Chondrocyte (in vitro differentiated cells): ENCODE measurements around the gene FASN. TPM values are rescaled to one million over a fixed set of nuclear protein-coding genes. Genes with fewer than 3 reads are reported as not detected.

Experiments
- DNase-seq: peaks from one replicate; pipeline ENCODE4 v3.0.0; 2021; ENCODE audit warnings: mixed read lengths, low spot score
- H3K27ac Mint-ChIP-seq: one replicate; pipeline ENCODE4 v1.8.0; 2021; ENCODE audit warnings: mild to moderate bottlenecking, moderate library complexity, mixed read lengths; ENCODE audit not compliant: unreplicated experiment
- H3K27me3 Mint-ChIP-seq: 2 replicates; pipeline ENCODE4 v1.8.0; 2021; ENCODE audit warnings: low read depth, mixed read lengths
- H3K36me3 Mint-ChIP-seq: 2 replicates; pipeline ENCODE4 v1.8.0; 2021; ENCODE audit warnings: low read depth, mixed read lengths
- H3K4me1 Mint-ChIP-seq: 2 replicates; pipeline ENCODE4 v1.8.0; 2021; ENCODE audit warnings: low read depth, mild to moderate bottlenecking, mixed read lengths
- H3K4me3 Mint-ChIP-seq: one replicate; pipeline ENCODE4 v1.8.0; 2021; ENCODE audit warnings: mild to moderate bottlenecking, moderate library complexity, mixed read lengths; ENCODE audit not compliant: unreplicated experiment
- H3K9me3 Mint-ChIP-seq: 2 replicates; pipeline ENCODE4 v1.8.0; 2021; ENCODE audit warnings: low read depth, mixed read lengths
- CTCF ChIP-seq: fragments of 200-600 bp; sonication (generic); IDR thresholded peaks from 2 replicates; pipeline ENCODE4 v1.5.0; 2021; ENCODE audit warnings: antibody characterized with exemption, mild to moderate bottlenecking, moderate library complexity
- total RNA-seq: library from RNA; stranded (reverse); gene quantifications from 3 replicates; pipeline ENCODE4 v1.2.1, GENCODE V29; 2021

Gene FASN
- total RNA-seq, 1 donor from 2014 or later = 141 TPM

DNA sequence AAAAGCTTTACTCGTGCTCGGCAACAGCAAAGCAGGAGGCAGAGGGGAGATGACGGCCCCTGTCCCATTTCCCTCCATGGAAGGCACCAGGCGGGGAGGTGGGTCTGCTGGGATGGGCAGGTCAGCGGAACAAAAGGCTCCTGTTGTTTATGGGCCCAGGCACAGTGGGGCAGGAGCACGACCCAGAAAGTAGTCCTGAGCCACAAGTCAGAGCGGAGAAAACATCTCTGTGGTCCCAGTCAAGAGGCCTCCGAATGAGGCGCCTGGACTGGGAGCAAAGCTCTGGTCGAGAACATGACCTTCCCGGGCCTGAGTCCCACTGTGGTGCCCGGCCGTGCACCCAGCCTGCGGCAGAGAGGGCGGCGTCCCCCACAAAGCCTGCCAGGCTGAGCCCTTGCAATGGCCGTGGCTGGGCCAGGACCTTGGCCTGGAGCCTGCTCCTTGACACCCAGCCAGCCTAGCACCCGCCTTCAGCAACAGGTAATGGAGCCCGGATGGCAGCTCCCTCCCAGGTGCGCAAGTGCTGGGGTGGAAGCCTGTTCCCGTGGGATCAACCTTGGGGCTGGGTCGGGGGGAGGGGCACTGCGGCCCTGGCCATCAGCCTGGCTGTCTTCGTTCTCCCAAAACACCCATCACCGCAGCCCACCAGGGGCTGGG lies 50.0 kb downstream of the FASN start:
- Mint-ChIP-seq H3K27ac (no peak overlapping the region), H3K4me1 (peaks cover 13% of the 10 kb centered on the region), H3K9me3 (no peaks in the 10 kb centered on the region), H3K36me3 (peaks cover 10% of the 10 kb centered on the region), H3K4me3 (no peak overlapping the region), H3K27me3 (no peaks in the 10 kb centered on the region)
- TF ChIP-seq CTCF = no peak
- DNase-seq = no peak

- Mint-ChIP-seq H3K27me3 (no peaks in the 10 kb centered on the region), H3K36me3 (peaks cover 10% of the 10 kb centered on the region), H3K9me3 (no peaks in the 10 kb centered on the region), H3K4me3 (no peak overlapping the region), H3K4me1 (peaks cover 7% of the 10 kb centered on the region), H3K27ac (no peak overlapping the region)
- no peak for DNase-seq
- no peak for TF ChIP-seq CTCF
Observed at GRCh38 chr17:82047379-82047778, 50.7 kb downstream of the FASN start.

DNA sequence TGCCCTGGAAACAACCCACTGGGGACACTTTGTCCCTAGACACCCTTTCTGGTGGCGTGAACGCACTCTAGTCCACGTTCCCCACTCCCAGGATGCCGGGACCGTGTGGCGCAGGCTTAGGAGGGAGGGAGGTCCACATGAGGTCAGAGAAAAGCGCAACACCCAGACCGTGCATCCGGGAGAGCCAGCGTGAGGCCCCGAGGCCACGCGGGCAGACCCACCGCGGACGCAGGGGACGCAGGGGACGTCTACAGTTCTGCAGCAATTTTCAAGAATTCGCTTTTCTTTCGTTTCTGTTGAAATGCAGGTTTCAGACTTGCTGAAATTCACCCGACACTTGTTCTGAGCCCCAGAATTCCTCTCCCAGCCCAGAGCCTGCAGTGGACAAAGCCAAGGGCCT lies 51.1 kb downstream of the FASN start:
- no peak for DNase-seq
- Mint-ChIP-seq H3K9me3 (no peaks in the 10 kb centered on the region), H3K27ac (no peak overlapping the region), H3K36me3 (peaks cover 10% of the 10 kb centered on the region), H3K4me1 (peaks cover 7% of the 10 kb centered on the region), H3K27me3 (no peaks in the 10 kb centered on the region), H3K4me3 (no peak overlapping the region)
- TF ChIP-seq CTCF = no peak

DNA sequence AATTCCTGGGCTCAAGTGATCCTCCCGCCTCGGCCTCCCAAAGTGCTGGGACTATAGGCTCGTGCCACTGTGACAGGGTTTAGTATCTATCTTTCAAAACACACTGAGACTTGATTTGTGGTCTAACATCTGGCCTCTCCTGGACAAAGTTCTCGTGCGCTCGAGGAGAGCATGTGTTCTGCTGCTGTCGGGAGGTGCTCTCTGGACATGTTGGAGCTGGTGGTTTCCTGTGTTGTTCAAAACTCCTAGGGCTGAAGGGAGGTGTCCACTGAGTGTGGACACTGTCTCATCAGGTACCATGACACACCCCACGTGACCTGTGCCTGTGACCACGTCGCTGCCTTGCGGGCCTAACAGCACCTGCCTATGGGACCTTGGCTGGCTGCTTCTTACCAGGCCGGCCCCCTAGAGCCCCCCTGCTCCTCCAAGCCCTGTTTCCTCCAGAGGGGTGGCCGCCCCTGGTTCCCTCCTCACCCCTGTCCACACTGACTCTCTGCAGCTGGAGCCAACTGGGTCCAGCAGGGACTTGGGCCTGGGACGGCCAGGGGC lies 52.0 kb downstream of the FASN start:
- H3K4me3 Mint-ChIP-seq = no peak overlapping the region
- H3K4me1 Mint-ChIP-seq = peaks cover 7% of the 10 kb centered on the region
- H3K27me3 Mint-ChIP-seq = no peaks in the 10 kb centered on the region
- TF ChIP-seq CTCF = no peak
- H3K27ac Mint-ChIP-seq = no peak overlapping the region
- peaks cover 10% of the 10 kb centered on the region for H3K36me3 Mint-ChIP-seq
- no peak for DNase-seq
- no peaks in the 10 kb centered on the region for H3K9me3 Mint-ChIP-seq

GRCh38 chr17:82043507-82043906 lies 54.5 kb downstream of the FASN start:
- DNase-seq = no peak
- H3K9me3 Mint-ChIP-seq = no peaks in the 10 kb centered on the region
- H3K27me3 Mint-ChIP-seq = no peaks in the 10 kb centered on the region
- H3K4me1 Mint-ChIP-seq = no peaks in the 10 kb centered on the region
- H3K4me3 Mint-ChIP-seq = no peak overlapping the region
- H3K27ac Mint-ChIP-seq = no peak overlapping the region
- H3K36me3 Mint-ChIP-seq = peaks cover 10% of the 10 kb centered on the region
- TF ChIP-seq CTCF = no peak
